Measurements from ENCODE around the gene ANKRD2.

ANKRD2 gene

DNA sequence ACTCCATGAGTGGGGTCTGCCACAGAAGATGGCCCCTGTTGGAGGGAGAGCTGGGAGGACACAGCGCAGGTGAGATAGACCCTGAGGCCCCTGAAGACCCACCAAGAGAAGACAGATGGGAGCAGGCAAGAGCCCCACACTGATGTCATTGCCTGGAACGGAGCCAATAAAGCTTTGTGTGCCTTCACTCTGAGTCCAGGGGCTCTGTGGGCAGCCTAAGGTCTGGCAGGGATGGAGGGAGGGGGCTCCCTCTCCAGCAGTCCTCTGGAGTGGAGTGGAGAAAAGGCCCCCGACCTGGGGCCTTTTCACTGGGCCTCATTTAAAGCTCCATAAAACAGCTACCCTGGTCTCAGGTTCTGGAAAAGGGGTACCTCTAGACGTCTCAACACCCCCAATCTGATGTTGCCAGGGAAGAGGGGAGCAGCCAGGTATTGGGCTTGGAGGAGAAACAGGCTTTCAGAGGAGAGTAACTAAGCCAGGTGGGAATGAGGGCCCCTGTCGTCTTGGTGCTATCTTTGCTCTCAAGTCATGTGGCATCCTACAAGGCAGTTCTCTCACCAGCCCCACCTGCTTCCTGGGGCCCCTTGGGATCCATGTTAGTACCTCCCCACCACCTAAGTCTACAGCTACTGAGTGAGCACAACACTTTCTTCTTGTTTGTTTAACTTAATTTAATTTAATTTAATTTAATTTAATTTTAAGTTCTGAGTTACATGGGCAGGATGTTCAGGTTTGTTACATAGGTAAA lies 18.3 kb downstream of the ANKRD2 start:
- DNase-seq (ENCODE audit: insufficient read length) (no peak), FAIRE-seq (no peak)
- TF ChIP-seq POLR2A (IDR thresholded peaks at IDR 0.05; ENCODE audit: low read depth, low read length) (no peak), POLR2AphosphoS5 (IDR thresholded peaks at IDR 0.05; ENCODE audit: low read depth, low read length) (no peak), TAF1 (IDR thresholded peaks at IDR 0.05; ENCODE audit: borderline replicate concordance, low read depth, low read length) (no peak)

DNA sequence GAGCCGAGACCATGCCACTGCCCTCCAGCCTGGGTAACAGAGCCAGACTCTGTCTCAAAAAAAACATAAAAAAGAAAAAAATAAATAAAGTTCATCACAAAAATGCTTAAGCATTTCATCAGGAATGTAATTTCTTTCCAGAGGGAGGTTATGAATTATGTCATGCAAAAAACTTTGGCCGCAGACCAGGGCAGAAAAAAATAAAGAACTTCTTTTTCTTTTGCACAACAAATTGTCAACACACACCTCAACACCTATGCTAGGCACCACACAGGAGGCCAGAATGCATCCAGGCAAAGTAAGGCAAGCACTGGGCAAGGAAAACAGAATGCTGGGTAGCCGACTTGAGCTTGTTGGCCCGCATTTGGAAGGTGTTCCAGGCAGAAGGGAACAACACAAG lies 20.8 kb downstream of the ANKRD2 start:
- DNase-seq (ENCODE audit: insufficient read length) (no peak), FAIRE-seq (no peak)
- TF ChIP-seq POLR2AphosphoS5 (IDR thresholded peaks at IDR 0.05; ENCODE audit: low read depth, low read length) (no peak), TAF1 (IDR thresholded peaks at IDR 0.05; ENCODE audit: borderline replicate concordance, low read depth, low read length) (no peak), POLR2A (IDR thresholded peaks at IDR 0.05; ENCODE audit: low read depth, low read length) (no peak)

DNA sequence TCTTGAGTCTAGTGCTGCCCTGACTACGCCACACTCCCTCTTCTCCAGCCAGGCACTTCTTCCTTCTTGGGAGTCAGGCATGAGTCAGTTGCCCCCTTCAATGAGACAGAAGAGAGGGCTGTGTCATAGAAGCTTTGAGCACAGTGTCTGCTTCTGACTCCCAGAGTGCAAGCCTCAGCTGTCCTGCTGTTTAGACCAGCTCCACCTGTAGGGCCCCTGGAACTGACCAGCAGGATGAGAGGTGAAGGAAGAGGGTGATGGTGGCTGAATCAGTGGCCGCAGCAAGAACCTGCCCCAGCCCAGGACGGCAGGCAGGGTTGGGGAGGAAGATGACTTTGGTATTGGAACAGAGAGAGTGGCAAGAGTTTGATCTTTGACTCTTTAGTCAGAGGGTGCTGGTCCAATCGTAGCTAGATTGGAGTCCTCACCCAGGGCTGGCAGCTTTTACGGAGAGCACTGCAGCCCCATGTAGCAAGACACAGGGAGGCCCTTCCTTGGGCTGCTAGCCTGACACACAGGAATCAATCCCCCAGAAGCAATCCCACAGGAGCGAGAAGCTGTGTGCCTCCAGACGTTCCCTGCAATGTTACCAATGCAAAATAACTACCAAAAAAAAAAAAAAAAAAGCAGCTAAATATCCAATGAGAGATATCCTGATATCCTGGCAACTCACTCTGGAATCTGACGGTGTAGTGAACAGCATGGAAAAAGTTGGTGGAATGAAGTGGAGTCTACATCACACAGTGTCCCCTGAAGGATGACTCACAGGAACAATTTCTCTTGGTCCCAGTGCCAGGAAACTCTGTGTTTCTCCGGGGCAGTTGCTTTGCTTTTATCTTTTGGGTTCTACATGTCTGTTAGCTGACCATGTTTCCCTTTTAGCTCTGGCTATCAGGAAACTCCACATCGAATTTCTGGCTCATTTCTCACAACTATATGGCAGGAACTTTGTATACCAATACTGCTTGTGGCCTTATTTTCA lies 23.8 kb downstream of the ANKRD2 start:
- no peak for TF ChIP-seq POLR2A (IDR thresholded peaks at IDR 0.05; ENCODE audit: low read depth, low read length)
- TF ChIP-seq TAF1 (IDR thresholded peaks at IDR 0.05; ENCODE audit: borderline replicate concordance, low read depth, low read length), result no peak
- TF ChIP-seq POLR2AphosphoS5 (IDR thresholded peaks at IDR 0.05; ENCODE audit: low read depth, low read length), result no peak
- FAIRE-seq (no peak), DNase-seq (ENCODE audit: insufficient read length) (no peak)

DNA sequence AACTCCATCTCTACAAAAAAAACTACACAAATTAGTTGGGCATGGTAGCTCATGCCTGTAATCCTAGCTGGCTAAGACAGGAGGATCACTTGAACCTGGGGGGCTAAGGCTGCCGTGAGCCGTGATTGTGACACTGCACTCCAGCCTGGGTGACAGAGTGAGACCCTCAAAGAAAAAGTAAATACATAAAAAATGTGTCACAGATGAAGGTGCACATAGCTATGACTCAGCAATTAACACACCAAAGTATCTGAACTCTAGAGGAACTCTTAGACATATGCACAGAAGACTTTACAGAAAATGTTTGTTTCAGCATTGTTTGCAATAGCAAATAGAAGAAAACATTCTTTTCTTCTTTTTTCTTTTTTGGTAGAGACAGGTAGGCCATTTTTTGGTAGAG lies 25.2 kb downstream of the ANKRD2 start:
- DNase-seq (ENCODE audit: insufficient read length) (no peak), FAIRE-seq (no peak)
- TF ChIP-seq TAF1 (IDR thresholded peaks at IDR 0.05; ENCODE audit: borderline replicate concordance, low read depth, low read length), result no peak
- TF ChIP-seq POLR2AphosphoS5 (IDR thresholded peaks at IDR 0.05; ENCODE audit: low read depth, low read length), result no peak
- no peak for TF ChIP-seq POLR2A (IDR thresholded peaks at IDR 0.05; ENCODE audit: low read depth, low read length)

DNA sequence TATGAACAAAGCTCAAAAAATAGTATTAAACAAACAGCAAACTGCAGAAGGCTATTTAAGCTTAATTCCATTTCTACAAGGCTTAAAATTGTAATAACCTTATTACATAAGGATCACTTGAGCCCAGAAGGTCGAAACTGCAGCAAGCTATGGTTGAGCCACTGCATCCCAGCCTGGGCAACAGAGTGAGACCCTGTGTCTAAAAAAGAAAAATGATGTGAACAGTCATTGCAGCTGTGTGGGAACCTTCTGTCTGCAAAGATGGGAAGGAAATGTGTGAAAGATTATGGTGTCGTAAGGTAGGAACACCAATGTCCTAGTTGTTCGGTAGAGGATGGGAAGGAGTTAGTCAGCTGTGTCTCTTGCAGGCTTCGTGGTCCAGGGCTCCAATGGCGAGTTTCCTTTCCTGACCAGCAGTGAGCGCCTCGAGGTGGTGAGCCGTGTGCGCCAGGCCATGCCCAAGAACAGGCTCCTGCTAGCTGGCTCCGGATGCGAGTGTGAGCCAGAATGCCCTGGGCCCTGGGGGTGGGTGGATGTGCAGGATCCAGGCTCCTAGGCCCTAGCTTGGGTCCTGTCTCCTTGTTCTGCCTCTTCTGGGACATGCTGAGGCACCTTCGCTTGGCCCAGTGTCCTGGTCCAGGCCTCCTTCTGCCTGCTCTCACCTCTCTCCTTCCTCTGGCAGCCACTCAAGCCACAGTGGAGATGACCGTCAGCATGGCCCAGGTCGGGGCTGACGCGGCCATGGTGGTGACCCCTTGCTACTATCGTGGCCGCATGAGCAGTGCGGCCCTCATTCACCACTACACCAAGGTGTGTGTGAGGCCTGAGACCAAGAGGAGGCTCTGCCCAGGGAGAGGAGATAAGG lies 26.1 kb downstream of the ANKRD2 start:
- no peak for DNase-seq (ENCODE audit: insufficient read length)
- FAIRE-seq, result no peak
- TF ChIP-seq POLR2A (IDR thresholded peaks at IDR 0.05; ENCODE audit: low read depth, low read length) (no peak), POLR2AphosphoS5 (IDR thresholded peaks at IDR 0.05; ENCODE audit: low read depth, low read length) (no peak), TAF1 (IDR thresholded peaks at IDR 0.05; ENCODE audit: borderline replicate concordance, low read depth, low read length) (no peak)

DNA sequence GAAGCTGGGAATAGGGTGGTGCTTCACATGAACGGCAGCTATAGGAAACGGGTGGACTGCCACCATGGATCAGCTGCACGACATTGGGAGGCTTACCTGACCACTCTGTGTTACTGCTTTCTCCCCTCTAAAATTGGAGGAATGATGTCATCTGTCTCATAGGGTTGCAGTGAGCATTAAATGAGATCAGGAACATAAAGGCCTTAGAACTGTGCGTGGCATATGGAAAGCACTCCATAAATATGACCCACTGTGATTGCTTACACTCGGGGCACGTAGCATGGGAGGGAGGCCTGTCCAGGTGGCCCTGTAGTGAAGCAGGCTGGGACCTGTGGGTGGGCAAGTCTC lies 26.7 kb downstream of the ANKRD2 start:
- no peak for TF ChIP-seq POLR2A (IDR thresholded peaks at IDR 0.05; ENCODE audit: low read depth, low read length)
- TF ChIP-seq TAF1 (IDR thresholded peaks at IDR 0.05; ENCODE audit: borderline replicate concordance, low read depth, low read length), result no peak
- no peak for TF ChIP-seq POLR2AphosphoS5 (IDR thresholded peaks at IDR 0.05; ENCODE audit: low read depth, low read length)
- DNase-seq (ENCODE audit: insufficient read length), result no peak
- no peak for FAIRE-seq

DNA sequence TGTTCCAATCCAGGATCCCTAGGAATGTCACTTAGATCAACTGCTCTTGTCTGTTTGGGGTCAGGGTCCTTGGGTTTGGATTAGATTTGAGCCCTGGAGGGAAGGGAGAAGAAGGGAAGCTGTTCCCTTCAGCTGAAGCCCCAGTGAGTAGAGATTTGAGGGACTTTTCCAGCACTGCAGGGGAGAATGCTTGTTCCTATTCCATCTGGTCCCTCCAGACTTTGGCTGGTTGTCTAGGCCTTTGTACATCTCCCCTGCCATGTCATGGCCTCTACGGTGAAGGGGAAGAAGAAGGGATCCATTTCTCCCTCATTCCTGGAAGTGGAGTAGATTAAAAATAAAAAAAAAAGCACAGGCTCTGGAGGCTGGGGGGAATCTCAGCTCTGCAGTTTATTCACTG lies 28.0 kb downstream of the ANKRD2 start:
- DNase-seq (ENCODE audit: insufficient read length) (no peak), FAIRE-seq (no peak)
- TF ChIP-seq POLR2A (IDR thresholded peaks at IDR 0.05; ENCODE audit: low read depth, low read length) (no peak), TAF1 (IDR thresholded peaks at IDR 0.05; ENCODE audit: borderline replicate concordance, low read depth, low read length) (no peak), POLR2AphosphoS5 (IDR thresholded peaks at IDR 0.05; ENCODE audit: low read depth, low read length) (no peak)

DNA sequence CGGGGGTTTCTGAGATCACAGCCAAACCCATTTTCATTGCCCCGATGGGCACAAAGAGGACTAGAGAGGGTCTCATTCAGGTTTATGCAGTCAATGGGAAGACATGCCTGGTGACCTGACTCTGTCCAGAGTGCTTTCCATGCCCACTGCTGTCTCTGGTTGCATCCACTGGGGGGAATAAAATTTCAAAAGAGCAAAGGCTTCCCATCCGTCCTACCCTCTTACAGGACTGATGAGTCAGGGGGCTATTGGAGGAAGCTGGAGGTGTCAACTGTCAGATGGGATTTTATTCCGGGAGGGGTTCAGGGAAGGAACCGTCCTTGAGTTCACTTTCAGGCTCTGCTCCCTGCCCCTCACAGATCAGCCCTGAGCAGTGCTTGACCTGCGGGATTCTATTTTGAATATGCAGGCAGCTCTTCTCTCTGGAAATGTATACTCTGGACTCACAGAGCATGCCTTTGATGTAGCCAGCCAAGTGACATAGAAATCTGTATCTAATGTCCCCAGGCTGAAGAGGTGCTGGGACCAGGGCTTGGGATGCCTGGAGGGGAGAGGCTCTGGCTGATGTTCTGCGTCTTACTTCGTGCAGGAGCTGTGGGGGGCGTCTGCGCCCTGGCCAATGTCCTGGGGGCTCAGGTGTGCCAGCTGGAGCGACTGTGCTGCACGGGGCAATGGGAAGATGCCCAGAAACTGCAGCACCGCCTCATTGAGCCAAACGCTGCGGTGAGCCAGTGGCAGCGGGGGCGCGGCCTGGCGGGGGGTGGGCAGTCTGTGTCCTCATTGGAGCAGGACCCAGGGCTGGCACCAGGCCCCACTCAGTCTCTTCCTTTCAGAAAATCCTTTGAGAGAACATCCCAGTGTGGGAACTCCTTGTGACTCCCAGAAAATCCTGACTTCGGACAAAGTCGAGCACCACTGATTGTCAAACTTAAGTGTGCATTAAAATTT lies 29.0 kb downstream of the ANKRD2 start:
- no peak for FAIRE-seq
- TF ChIP-seq TAF1 (IDR thresholded peaks at IDR 0.05; ENCODE audit: borderline replicate concordance, low read depth, low read length), result no peak
- no peak for TF ChIP-seq POLR2A (IDR thresholded peaks at IDR 0.05; ENCODE audit: low read depth, low read length)
- TF ChIP-seq POLR2AphosphoS5 (IDR thresholded peaks at IDR 0.05; ENCODE audit: low read depth, low read length), result no peak
- DNase-seq (ENCODE audit: insufficient read length), result no peak

DNA sequence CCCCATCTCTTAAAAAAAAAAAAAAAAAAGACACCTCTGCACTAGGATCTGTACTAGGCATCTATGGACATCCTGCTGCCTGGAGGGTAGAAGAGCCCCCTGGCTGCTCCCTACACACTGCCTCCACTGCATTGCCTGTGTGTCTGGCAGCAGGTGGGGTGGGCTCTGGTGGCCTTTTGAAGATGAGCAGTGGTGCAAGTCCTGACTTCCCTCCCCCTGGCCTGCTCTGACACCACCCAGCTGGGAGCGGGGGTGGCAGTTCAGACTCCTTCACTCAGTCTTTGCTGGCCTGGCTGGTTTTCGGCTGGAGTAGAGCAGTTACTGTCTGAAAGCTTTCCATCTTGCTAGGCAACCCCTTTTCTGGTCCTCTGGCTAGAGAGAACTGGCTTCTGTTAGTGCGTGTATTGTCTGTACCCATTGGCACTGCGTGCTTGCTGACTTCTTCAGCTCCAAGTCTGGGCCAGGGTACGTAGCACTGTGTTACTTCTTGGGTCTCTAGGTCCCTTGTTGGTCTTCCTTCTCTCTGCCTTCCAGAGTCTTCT lies 34.6 kb downstream of the ANKRD2 start:
- DNase-seq (ENCODE audit: insufficient read length), result no peak

More for the DNA sequence above, 34.6 kb downstream of the ANKRD2 start:
- TF ChIP-seq TAF1 (IDR thresholded peaks at IDR 0.05; ENCODE audit: borderline replicate concordance, low read depth, low read length) (no peak), POLR2A (IDR thresholded peaks at IDR 0.05; ENCODE audit: low read depth, low read length) (no peak), POLR2AphosphoS5 (IDR thresholded peaks at IDR 0.05; ENCODE audit: low read depth, low read length) (no peak)
- no peak for FAIRE-seq

Measured in GM12892 (cell line).